Measurements from ENCODE around the gene KCNG4.
"Not testable (repeated sequence)": the region's sequence is repeated elsewhere in the genome, so short reads cannot be mapped to it uniquely, and the experiment has no call there.

The KCNG4 gene

DNA sequence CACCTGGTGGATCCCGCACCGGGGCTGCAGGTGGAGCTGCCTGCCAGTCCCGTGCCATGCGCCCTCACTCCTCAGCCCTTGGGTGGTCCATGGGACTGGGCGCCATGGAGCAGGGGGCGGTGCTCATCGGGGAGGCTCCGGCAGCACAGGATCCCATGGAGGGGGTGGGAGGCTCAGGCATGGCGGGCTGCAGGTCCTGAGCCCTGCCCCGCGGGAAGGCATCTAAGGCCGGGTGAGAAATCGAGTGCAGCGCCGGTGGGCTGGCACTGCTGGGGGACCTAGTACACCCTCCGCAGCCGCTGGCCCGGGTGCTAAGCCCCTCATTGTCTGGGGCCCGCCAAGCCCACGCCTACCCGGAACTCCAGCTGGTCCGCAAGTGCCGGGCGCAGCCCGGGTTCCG, 35.3 kb downstream of the KCNG4 start:
- not testable (repeated sequence) for DNase-seq

DNA sequence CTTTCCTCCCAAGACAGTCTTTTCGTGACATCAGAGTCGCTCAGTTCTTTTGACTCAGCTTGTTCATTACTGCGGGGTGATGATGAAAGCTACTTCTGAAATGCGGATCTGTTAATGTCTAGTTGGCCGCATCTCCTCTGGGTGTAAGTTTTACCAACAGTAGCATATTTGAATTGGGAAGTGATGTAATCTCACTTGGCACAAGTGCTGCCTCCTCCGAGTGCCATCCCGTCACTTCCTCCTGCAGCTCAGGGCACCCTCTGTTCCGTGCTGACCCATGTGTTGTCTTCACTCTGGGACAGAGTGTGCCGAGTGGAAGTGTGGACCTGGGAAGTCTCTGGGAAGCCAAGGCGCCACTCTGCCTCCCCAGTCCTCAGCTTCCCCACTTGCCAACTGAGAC, 40.0 kb downstream of the KCNG4 start:
- DNase-seq: no peak

DNA sequence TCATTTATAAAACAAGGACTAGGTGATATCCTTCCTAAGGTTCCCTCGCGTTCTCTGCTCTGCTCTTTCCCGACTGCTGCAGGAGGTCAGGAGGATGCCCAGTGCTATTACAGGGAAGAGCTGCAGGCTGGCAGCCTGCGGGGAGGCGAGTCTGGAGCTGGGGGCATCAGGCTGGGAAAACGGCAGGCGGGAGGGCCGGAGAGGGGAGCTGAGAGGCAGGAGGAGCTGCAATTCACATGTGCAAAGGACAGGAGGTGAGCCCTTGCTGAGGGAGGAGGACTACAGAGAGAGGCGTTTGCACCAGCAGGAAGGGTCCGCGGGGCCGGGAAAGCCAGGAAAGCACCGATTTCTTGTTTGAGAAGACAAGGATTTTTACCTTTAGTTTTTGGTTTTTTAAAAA, 40.7 kb downstream of the KCNG4 start:
- no peak for DNase-seq

- DNase-seq: no peak
These were observed 41.4 kb downstream of the KCNG4 start for GRCh38 chr16:84198401-84198800.

GRCh38 chr16:84197466-84198128, 42.2 kb downstream of the KCNG4 start:
- DNase-seq: no peak

DNA sequence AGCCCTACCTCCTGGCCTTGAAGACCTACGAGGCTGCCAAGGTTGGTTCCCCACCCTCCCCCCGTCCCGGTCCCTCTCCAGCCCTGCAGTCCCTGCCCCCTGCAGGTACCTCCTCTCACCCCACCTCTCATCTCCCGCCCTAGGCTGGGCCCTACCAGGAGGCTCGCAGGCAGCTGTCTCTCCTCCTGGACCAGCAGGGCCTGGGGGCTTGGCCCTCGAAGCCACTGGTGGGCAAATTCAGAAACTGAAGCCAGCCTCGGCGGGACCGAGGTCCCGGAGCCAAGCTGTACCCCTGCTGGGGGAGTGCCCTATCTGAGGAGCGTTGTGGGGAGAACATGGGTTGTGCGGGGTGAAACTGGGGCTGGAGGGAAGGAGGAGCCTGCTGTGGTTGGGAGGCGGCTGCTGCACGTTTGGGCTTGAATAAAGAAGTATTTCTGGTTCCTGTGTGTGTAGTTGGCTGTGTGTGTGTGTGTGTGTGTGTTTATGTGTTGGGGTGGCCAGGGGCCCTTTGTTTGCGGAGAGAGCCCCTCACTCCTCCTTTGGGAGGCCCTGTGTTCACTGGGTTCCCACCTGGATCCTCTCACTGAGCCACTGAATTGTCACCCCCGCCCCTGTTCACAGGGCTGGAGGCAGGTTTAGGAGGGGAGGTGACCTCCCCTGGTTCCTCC, 43.0 kb downstream of the KCNG4 start:
- no peak for DNase-seq

GRCh38 chr16:84196101-84196500, 43.7 kb downstream of the KCNG4 start:
- DNase-seq: no peak

DNA sequence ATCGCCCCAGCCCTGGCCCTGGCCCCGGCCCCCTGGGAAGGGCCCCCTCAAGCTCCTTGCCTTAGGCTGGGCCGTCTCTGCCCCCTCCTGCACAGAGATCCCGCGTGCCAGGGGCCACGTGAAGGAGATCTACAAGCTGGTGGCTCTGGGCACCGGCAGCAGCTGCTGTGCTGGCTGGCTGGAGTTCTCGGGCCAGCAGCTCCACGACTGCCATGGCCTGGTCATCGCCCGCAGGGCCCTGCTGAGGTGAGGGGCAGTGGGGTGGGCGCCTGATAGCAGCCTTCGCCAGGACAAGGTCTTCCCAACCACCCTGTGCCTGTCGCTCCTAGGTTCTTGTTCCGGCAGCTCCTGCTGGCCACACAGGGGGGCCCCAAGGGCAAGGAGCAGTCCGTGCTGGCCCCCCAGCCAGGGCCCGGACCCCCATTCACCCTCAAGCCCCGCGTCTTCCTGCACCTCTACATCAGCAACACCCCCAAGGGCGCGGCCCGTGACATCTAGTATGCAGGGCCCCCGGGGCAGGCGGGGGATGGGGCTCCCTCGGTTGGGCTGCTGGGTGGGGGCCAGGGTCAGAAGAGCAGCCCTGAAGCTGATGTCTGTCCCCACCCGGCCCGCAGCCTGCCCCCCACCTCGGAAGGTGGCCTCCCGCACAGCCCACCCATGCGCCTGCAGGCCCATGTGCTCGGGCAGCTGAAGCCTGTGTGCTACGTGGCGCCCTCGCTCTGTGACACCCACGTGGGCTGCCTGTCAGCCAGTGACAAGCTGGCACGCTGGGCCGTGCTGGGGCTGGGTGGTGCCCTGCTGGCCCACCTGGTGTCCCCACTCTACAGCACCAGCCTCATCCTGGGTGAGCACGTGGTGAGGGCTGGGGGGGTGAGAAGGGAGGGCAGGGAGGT, 44.4 kb downstream of the KCNG4 start:
- no peak for DNase-seq

- DNase-seq: peak in 2 of 5 donors; percentile 11 to 44
These were observed 45.2 kb downstream of the KCNG4 start for GRCh38 chr16:84194470-84195200.

GRCh38 chr16:84194018-84194417, 45.8 kb downstream of the KCNG4 start:
- DNase-seq: no peak

DNA sequence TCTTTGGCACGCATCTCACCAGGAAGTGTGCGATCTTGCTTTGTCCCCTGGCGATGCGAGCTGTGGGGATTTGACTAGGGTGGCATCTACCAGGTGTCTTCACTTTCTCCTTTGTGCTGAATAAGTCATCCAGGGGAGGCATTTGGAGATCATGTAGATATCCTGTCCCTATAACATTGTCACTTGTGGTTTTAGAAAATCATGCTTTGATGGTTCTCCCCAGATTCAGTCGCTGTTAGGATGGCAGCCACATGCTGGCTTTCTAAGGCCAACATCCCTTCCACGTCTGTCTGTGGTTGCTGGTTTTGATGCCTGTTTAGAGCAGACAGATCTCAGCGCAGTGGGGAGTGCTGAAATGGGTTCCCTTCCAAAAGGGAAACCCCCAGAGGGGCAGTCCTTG, 46.3 kb downstream of the KCNG4 start:
- no peak for DNase-seq

DNA sequence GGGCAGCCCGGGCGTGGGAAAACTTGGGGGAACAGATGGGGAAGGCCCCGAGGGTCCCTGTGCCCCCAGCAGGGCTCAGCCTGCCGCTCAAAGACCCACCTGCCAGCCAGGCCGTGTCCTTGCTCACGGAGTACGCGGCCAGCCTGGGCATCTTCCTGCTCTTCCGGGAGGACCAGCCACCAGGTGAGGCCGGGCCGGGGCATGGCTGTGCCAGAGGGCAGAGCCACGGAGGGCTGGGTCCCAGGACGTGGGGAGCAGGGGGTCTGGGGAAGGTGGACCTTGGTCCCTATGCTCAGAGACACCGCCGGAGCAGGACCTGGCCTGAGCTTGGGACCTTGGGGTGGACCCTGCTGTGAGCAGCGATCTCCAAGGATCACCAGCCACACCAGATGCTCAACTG, 48.3 kb downstream of the KCNG4 start:
- no peak for DNase-seq

DNA sequence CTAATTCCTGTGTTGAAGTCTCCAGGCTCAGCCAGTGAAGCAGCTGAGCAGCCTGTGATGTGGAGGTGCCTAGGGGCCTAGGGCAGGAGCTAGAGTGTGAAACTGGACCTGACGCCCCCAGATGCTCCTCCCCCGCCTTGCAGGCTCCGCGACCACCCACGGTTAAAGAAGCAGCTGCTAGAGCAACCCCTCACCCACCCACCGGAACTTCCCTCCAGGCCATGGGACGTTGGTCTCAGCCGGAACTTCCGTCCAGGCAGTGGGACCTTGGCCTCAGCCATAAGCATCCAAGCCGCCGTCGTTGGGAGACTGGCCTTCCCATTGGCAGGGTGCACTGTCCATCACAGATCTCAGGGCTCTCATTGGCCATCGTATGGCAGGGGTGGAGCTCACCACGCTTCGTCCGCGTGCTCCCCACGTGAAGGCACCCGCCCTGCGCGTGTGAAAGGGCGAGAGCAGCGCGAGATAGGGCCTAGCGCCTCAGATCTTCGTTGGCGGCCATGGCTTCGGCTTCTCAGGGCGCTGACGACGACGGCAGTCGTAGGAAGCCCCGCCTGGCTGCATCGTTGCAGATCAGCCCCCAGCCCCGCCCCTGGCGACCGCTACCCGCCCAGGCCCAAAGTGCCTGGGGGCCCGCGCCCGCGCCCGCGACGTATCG, 49.0 kb downstream of the KCNG4 start, which contains the start of gene ADAD2:
Gene ADAD2 (plus strand): TSS at position 427 of the 658 bp plus-strand sequence. CDS start 74 bp downstream, at position 501.
- no peak for DNase-seq

DNA sequence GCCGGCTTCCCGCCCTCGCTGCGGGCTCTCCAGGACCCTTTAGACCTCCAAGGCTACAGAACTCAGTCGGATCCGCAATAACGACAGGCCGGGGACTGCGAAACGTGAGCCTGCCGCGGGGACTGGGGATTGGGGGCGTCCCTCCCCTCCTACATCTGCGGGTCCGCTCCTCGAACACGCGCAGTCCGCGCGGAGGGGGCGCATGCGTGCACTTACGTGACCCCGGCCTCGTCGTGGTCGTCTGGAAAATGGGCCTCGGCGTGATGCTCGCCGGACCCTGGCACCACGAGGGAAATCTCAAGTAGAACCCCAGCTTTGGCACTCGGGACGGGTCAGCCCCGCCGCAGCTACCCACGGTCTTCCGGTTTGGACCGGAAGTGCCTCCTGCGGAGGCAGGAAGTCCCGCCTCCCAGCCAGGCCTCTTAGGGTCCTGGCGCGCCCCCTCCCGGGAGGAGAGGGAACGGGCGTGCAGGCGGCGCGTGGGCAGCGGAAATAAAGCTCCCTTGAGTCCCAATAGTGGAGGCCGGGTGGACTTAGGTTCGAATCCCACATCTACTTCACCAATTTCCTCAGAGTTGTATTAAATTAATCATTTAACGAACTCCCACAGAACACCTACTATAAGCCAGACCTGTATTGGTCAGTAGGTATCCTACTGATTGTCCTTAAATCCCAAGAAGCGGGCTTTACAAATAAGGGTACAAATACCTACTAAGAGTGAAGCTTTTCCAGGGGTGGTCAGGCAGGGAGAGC, 53.0 kb downstream of the KCNG4 start, which contains the start of gene TAF1C:
Gene TAF1C (minus strand): TSS at position 373 of the 753 bp plus-strand sequence. CDS start 2,069 bp downstream, outside the sequence.
- DNase-seq: peak; percentile 77 to 96 (median 84)

- no peak for DNase-seq
These were observed 55.0 kb downstream of the KCNG4 start for GRCh38 chr16:84184775-84185174.

DNA sequence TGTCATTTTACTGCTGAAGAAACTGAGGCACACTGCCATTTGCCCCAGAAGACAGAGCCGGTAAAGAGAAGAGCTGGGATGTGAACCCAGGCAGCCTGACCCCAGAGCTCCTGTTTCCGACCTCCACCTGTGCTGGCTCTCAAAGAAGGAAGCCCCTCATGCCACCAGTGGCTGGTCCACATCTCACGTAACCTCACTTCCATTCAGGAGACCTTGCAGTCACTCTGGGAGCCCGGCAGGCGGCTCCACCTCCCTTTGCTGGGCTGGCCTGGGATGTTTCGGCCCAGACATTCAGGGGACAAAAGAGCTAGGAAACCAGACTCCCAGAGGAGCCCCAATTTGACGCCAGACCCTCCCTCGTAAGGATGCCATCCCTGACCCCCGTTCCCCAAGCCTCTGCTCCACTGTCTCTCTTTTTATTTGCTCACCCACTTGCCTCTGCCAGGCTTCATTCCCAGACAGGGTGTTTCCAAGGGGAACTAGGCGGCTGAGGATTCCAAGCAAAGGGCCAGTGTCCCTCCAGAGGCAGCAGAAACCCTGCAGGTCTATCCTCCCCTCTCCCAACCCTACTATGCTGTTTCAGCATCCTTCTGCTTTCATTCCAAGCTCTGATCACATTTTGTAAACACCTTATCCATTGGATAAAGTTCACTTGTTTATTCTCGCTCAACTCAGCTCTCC, 55.8 kb downstream of the KCNG4 start:
- no peak for DNase-seq

DNA sequence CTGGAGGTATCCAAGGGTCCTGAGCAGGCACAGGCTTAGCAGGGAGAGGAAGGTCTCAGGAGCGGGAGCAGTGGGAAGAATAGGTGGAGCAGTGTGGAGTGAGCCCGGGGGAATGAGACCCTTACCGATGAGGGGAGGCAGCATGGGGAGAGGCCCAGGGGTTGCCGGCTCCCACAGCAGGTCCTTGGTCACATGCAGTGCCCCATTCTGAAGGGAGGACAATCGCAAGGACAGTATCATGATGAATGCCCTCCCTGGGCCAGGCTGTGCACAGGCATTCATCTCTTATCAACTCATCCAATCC, 56.3 kb downstream of the KCNG4 start:
- no peak for DNase-seq

GRCh38 chr16:84182680-84183571, 56.9 kb downstream of the KCNG4 start:
- no peak for DNase-seq

DNA sequence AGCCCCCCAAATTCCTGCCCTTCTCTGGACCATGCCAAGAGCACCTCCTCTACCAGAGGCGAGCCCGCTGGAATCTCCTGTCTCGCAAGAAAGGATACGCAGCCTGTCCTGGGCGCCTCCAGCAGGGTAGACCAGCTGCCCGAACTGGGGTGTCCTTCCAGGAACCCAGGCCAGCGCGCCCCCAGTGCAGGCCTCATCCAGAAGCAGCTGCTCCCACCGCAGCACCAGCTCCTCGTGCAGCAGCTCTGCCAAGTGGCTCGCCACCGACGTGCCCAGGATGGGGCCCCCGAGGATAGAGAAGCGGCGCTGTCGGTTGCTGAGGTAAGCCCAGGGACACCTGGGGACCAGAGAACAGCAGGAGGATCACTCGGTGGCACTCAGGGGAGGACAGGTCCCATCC, 57.7 kb downstream of the KCNG4 start:
- DNase-seq: no peak

Measured in T-helper 1 cell (primary cell).